HL-60 (cell line): ENCODE data around the gene FGFR4.

Source experiments
- DNase-seq, 2 experiments: peaks; one replicate each; pipeline ENCODE4 v3.0.0-alpha.2; 2010 to 2020; ENCODE audit warnings: low read depth in 1 of 2, low spot score in 1 of 2
- H3K27ac ChIP-seq: fragments of 250-450 bp; sonication (Bioruptor Pico); replicated peaks from 2 replicates; pipeline ENCODE4 v1.5.1; 2020; ENCODE audit warnings: mild to moderate bottlenecking, moderate library complexity
- H3K27me3 ChIP-seq: fragments of 250-450 bp; sonication (Bioruptor Pico); 2 replicates; pipeline ENCODE4 v1.5.1; 2021; ENCODE audit warnings: mild to moderate bottlenecking, moderate library complexity; ENCODE audit not compliant: insufficient read depth, poor library complexity, severe bottlenecking
- H3K4me3 ChIP-seq: replicated peaks from 2 replicates; pipeline ENCODE4 v1.5.1; 2011; ENCODE audit warnings: mild to moderate bottlenecking, control low read depth, low read length; ENCODE audit not compliant: insufficient read depth
- GABPA ChIP-seq: IDR thresholded peaks from 2 replicates; pipeline ENCODE4 v1.6.1; 2012; ENCODE audit warnings: low read depth
- POLR2AphosphoS5 ChIP-seq: IDR thresholded peaks from 2 replicates; pipeline ENCODE4 v1.6.1; 2012; ENCODE audit warnings: low read depth
- SPI1 ChIP-seq: IDR thresholded peaks from 2 replicates; pipeline ENCODE4 v1.6.1; 2012; ENCODE audit warnings: low read depth, mild to moderate bottlenecking, borderline replicate concordance
- TF ChIP-seq, protein P1 (sequence below): IDR thresholded peaks from 2 replicates; pipeline ENCODE4 v1.6.1; 2012; ENCODE audit warnings: low read depth; ENCODE audit not compliant: insufficient replicate concordance
- TF ChIP-seq, protein P2 (sequence below): IDR thresholded peaks from one replicate; pipeline ENCODE4 v1.5.1; 2011; ENCODE audit warnings: low read length, control low read depth, inconsistent platforms; ENCODE audit not compliant: insufficient read depth

FGFR4 gene

DNA sequence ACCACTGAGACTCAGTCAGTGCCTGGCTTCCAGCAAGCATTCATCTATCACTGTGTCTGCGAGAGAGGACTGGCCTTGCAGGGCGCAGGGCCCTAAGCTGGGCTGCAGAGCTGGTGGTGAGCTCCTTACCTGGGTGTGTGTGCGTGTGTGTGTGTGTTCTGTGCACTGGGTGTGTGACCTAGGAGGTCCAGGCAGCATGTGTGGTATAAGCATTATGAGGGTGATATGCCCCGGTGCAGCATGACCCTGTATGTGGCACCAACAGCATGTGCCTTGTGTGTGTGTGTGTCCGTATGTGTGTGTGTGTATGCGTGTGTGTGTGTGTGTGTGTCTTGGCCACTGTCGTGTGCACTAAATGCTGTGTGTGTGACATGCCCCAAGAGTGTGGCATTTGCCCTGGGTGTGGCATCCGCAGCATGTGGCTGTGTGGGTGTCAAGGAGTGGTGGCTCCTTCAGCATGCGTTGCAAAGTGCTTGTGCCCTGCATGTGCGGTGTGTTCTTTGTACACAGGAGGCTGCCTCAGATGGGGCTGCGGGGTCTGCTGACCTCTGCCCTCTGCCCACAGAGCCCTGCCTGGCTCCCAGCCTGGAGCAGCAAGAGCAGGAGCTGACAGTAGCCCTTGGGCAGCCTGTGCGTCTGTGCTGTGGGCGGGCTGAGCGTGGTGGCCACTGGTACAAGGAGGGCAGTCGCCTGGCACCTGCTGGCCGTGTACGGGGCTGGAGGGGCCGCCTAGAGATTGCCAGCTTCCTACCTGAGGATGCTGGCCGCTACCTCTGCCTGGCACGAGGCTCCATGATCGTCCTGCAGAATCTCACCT, 3.3 kb downstream of the FGFR4 start:
- Histone ChIP-seq H3K27ac (no peak overlapping the region), H3K4me3 (no peak overlapping the region), H3K27me3 (peaks cover 13% of the 10 kb centered on the region)
- no peak for DNase-seq
- TF ChIP-seq SPI1, result no peak
- TF ChIP-seq POLR2AphosphoS5, result no peak
- TF ChIP-seq, protein P1, sequence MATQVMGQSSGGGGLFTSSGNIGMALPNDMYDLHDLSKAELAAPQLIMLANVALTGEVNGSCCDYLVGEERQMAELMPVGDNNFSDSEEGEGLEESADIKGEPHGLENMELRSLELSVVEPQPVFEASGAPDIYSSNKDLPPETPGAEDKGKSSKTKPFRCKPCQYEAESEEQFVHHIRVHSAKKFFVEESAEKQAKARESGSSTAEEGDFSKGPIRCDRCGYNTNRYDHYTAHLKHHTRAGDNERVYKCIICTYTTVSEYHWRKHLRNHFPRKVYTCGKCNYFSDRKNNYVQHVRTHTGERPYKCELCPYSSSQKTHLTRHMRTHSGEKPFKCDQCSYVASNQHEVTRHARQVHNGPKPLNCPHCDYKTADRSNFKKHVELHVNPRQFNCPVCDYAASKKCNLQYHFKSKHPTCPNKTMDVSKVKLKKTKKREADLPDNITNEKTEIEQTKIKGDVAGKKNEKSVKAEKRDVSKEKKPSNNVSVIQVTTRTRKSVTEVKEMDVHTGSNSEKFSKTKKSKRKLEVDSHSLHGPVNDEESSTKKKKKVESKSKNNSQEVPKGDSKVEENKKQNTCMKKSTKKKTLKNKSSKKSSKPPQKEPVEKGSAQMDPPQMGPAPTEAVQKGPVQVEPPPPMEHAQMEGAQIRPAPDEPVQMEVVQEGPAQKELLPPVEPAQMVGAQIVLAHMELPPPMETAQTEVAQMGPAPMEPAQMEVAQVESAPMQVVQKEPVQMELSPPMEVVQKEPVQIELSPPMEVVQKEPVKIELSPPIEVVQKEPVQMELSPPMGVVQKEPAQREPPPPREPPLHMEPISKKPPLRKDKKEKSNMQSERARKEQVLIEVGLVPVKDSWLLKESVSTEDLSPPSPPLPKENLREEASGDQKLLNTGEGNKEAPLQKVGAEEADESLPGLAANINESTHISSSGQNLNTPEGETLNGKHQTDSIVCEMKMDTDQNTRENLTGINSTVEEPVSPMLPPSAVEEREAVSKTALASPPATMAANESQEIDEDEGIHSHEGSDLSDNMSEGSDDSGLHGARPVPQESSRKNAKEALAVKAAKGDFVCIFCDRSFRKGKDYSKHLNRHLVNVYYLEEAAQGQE, result no peak

DNA sequence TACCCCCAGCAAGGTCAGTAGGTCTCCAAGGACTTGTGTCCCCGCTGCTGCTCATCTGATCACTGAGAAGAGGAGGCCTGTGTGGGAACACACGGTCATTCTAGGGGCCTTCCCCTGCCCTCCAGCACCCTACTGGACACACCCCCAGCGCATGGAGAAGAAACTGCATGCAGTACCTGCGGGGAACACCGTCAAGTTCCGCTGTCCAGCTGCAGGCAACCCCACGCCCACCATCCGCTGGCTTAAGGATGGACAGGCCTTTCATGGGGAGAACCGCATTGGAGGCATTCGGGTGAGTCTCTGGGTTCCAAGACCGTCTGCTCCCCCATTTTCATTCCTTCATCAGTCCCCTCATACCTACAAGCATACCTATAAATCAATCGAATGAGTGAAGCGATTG, 4.1 kb downstream of the FGFR4 start:
- no peak for DNase-seq
- TF ChIP-seq POLR2AphosphoS5, result no peak
- Histone ChIP-seq H3K4me3 (no peak overlapping the region), H3K27me3 (peaks cover 13% of the 10 kb centered on the region), H3K27ac (no peak overlapping the region)

DNA sequence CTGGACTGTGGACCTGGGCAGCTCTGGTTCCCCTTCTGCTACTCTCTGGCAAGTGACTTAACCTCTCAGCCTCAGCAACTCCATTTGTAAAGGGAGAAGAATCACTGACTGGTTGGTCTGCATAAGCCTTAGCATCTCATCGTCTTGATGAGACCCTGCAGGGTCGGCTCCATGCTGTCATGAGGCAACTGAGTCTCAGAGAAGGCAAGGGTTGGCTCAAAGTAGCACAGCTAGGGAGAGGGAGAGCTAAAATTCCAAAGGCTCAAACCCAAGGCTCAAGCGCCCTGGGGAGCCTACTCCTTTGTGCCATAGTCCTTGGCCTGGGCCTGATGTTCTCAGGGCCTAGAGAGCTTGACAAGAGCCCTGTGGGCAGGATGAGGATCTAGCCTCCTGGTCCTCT, 4.5 kb downstream of the FGFR4 start:
- TF ChIP-seq GABPA (no peak), POLR2AphosphoS5 (no peak)
- Histone ChIP-seq H3K27me3 (peaks cover 13% of the 10 kb centered on the region), H3K4me3 (no peak overlapping the region), H3K27ac (no peak overlapping the region)
- no peak for DNase-seq

DNA sequence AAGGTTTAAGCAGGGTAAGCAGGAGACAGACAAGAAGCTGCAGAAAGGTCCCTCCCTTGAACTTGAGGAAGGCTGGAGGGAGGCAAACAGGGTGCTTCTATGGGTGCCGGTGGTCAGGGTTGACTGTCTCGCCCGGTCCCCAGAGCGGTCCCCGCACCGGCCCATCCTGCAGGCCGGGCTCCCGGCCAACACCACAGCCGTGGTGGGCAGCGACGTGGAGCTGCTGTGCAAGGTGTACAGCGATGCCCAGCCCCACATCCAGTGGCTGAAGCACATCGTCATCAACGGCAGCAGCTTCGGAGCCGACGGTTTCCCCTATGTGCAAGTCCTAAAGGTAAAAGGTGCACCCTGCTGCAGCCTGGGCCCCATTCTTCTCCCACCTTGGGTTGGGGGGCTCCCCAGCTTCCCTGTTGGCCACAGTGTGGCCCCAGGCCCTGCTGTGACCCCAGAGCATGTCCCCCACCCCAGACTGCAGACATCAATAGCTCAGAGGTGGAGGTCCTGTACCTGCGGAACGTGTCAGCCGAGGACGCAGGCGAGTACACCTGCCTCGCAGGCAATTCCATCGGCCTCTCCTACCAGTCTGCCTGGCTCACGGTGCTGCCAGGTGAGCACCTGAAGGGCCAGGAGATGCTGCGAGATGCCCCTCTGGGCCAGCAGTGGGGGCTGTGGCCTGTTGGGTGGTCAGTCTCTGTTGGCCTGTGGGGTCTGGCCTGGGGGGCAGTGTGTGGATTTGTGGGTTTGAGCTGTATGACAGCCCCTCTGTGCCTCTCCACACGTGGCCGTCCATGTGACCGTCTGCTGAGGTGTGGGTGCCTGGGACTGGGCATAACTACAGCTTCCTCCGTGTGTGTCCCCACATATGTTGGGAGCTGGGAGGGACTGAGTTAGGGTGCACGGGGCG, 5.7 kb downstream of the FGFR4 start:
- no peak overlapping the region for H3K27ac ChIP-seq
- DNase-seq, result no peak
- H3K4me3 ChIP-seq, result no peak overlapping the region
- TF ChIP-seq, protein P2, sequence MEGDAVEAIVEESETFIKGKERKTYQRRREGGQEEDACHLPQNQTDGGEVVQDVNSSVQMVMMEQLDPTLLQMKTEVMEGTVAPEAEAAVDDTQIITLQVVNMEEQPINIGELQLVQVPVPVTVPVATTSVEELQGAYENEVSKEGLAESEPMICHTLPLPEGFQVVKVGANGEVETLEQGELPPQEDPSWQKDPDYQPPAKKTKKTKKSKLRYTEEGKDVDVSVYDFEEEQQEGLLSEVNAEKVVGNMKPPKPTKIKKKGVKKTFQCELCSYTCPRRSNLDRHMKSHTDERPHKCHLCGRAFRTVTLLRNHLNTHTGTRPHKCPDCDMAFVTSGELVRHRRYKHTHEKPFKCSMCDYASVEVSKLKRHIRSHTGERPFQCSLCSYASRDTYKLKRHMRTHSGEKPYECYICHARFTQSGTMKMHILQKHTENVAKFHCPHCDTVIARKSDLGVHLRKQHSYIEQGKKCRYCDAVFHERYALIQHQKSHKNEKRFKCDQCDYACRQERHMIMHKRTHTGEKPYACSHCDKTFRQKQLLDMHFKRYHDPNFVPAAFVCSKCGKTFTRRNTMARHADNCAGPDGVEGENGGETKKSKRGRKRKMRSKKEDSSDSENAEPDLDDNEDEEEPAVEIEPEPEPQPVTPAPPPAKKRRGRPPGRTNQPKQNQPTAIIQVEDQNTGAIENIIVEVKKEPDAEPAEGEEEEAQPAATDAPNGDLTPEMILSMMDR, result no peak
- TF ChIP-seq POLR2AphosphoS5 (no peak), SPI1 (no peak), GABPA (no peak)
- TF ChIP-seq, protein P1, result no peak
- peaks cover 9% of the 10 kb centered on the region for H3K27me3 ChIP-seq

DNA sequence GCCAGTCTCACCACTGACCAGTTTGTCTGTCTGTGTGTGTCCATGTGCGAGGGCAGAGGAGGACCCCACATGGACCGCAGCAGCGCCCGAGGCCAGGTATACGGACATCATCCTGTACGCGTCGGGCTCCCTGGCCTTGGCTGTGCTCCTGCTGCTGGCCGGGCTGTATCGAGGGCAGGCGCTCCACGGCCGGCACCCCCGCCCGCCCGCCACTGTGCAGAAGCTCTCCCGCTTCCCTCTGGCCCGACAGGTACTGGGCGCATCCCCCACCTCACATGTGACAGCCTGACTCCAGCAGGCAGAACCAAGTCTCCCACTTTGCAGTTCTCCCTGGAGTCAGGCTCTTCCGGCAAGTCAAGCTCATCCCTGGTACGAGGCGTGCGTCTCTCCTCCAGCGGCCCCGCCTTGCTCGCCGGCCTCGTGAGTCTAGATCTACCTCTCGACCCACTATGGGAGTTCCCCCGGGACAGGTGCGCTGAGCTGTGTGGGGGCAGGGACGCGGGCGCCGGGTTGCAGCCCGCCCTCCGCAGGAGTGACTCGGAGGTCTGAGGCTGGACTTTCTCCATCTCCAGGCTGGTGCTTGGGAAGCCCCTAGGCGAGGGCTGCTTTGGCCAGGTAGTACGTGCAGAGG, 6.5 kb downstream of the FGFR4 start:
- no peak for DNase-seq
- H3K27ac ChIP-seq, result no peak overlapping the region
- peaks cover 3% of the 10 kb centered on the region for H3K27me3 ChIP-seq
- no peak overlapping the region for H3K4me3 ChIP-seq
- TF ChIP-seq, protein P2, result no peak
- TF ChIP-seq POLR2AphosphoS5 (no peak), SPI1 (no peak), GABPA (no peak)
- TF ChIP-seq, protein P1, result no peak
